HUES64 (cell line): ENCODE data around the gene CTXN1.

Experiments
- H3K27ac ChIP-seq: 2 replicates; pipeline ENCODE4 v1.7.0; 2013; ENCODE audit warnings: low read depth, low read length, inconsistent platforms
- H3K27me3 ChIP-seq: 2 replicates; pipeline ENCODE4 v1.6.1; 2013; ENCODE audit warnings: mild to moderate bottlenecking, low read length; ENCODE audit not compliant: insufficient read depth
- H3K36me3 ChIP-seq: 2 replicates; pipeline ENCODE4 v1.6.1; 2013; ENCODE audit warnings: mild to moderate bottlenecking, low read length; ENCODE audit not compliant: insufficient read depth
- H3K4me1 ChIP-seq: 2 replicates; pipeline ENCODE4 v1.6.1; 2013; ENCODE audit warnings: mild to moderate bottlenecking, low read length, moderate library complexity; ENCODE audit not compliant: insufficient read depth
- H3K4me3 ChIP-seq: 2 replicates; pipeline ENCODE4 v1.5.1; 2013; ENCODE audit warnings: mild to moderate bottlenecking, low read length, moderate library complexity
- H3K9ac ChIP-seq: 2 replicates; pipeline ENCODE4 v1.6.1; 2013; ENCODE audit warnings: mild to moderate bottlenecking, low read depth, low read length
- H3K9me3 ChIP-seq: 2 replicates; pipeline ENCODE4 v1.6.1; 2013; ENCODE audit warnings: low read depth, low read length; ENCODE audit not compliant: insufficient read depth
- WGBS: fragments of 150-250, 120-280 bp; methylation state at CpG from one replicate; pipeline ENCODE4 v1.1.7; 2013; ENCODE audit warnings: missing lambda C conversion rate; 5-methylcytosine and 5-hydroxymethylcytosine counted together

CTXN1 gene

GRCh38 chr19:7903244-7904073 is 22.5 kb downstream of the CTXN1 start, which contains the start of gene MAP2K7:
Gene MAP2K7 (plus strand): TSS chr19:7903877. CDS start chr19:7903945, 68 bp downstream.
- Histone ChIP-seq H3K4me3 (peak within 1 kb of the TSS; percentile 92), H3K36me3 (peaks cover 6% of the 10 kb centered on the region; the same call in 1 of the 2 replicates), H3K27me3 (no peaks in the 10 kb centered on the region), H3K27ac (peak within 1 kb of the TSS; percentile 88), H3K9me3 (no peaks in the 10 kb centered on the region), H3K9ac (peak within 1 kb of the TSS; percentile 88), H3K4me1 (peaks cover 4% of the 10 kb centered on the region; the same call in 1 of the 2 replicates)
- WGBS = under 1% methylated on average over 89 of the region's 89 CpGs

- WGBS = 53% methylated on average over 20 of the region's 20 CpGs
- peak overlapping the region; percentile 72 for H3K4me3 ChIP-seq
- no peaks in the 10 kb centered on the region for H3K9me3 ChIP-seq
- H3K27ac ChIP-seq = peak overlapping the region; percentile 88
- no peaks in the 10 kb centered on the region for H3K27me3 ChIP-seq
- H3K4me1 ChIP-seq = peaks cover 4% of the 10 kb centered on the region; the same call in 1 of the 2 replicates
- H3K36me3 ChIP-seq = peaks cover 6% of the 10 kb centered on the region; the same call in 1 of the 2 replicates
- H3K9ac ChIP-seq = peak overlapping the region; percentile 88
These were observed 23.1 kb downstream of the CTXN1 start for GRCh38 chr19:7902796-7903243.

GRCh38 chr19:7901337-7901736 is 24.6 kb downstream of the CTXN1 start:
- H3K4me3 ChIP-seq = no peak overlapping the region
- H3K9ac ChIP-seq = no peak overlapping the region
- peaks cover 4% of the 10 kb centered on the region; the same call in 1 of the 2 replicates for H3K36me3 ChIP-seq
- H3K9me3 ChIP-seq = no peaks in the 10 kb centered on the region
- H3K27ac ChIP-seq = no peak overlapping the region
- WGBS = 88% methylated on average over 6 of the region's 7 CpGs
- no peaks in the 10 kb centered on the region for H3K27me3 ChIP-seq
- peaks cover 4% of the 10 kb centered on the region; the same call in 1 of the 2 replicates for H3K4me1 ChIP-seq

GRCh38 chr19:7900931-7901330 is 25.0 kb downstream of the CTXN1 start:
- H3K4me1 ChIP-seq = peaks cover 4% of the 10 kb centered on the region; the same call in 1 of the 2 replicates
- no peaks in the 10 kb centered on the region for H3K9me3 ChIP-seq
- no peak overlapping the region for H3K27ac ChIP-seq
- peaks cover under 1% of the 10 kb centered on the region; the same call in 1 of the 2 replicates for H3K36me3 ChIP-seq
- H3K9ac ChIP-seq = no peak overlapping the region
- H3K4me3 ChIP-seq = no peak overlapping the region
- no peaks in the 10 kb centered on the region for H3K27me3 ChIP-seq
- WGBS = 89% methylated on average over 3 of the region's 3 CpGs

GRCh38 chr19:7900401-7900870 is 25.5 kb downstream of the CTXN1 start:
- Histone ChIP-seq H3K9me3 (no peaks in the 10 kb centered on the region), H3K4me3 (no peak overlapping the region), H3K27me3 (no peaks in the 10 kb centered on the region), H3K36me3 (no peaks in the 10 kb centered on the region), H3K9ac (no peak overlapping the region), H3K4me1 (peaks cover 4% of the 10 kb centered on the region; the same call in 1 of the 2 replicates), H3K27ac (no peak overlapping the region)
- 90% methylated on average over 21 of the region's 21 CpGs for WGBS

- WGBS = 94% methylated on average over 34 of the region's 34 CpGs
These were observed 26.1 kb downstream of the CTXN1 start for GRCh38 chr19:7899751-7900378.

GRCh38 chr19:7898967-7899366 is 27.0 kb downstream of the CTXN1 start:
- Histone ChIP-seq H3K4me3 (no peak overlapping the region), H3K27me3 (no peaks in the 10 kb centered on the region), H3K4me1 (peaks cover 4% of the 10 kb centered on the region; the same call in 1 of the 2 replicates), H3K9me3 (no peaks in the 10 kb centered on the region), H3K9ac (no peak overlapping the region), H3K36me3 (no peaks in the 10 kb centered on the region), H3K27ac (no peak overlapping the region)
- 96% methylated on average over 16 of the region's 16 CpGs for WGBS

More at GRCh38 chr19:7899751-7900378, 26.1 kb downstream of the CTXN1 start:
- Histone ChIP-seq H3K27ac (no peak overlapping the region), H3K9me3 (no peaks in the 10 kb centered on the region), H3K9ac (no peak overlapping the region), H3K36me3 (no peaks in the 10 kb centered on the region), H3K4me1 (peaks cover 4% of the 10 kb centered on the region; the same call in 1 of the 2 replicates), H3K4me3 (no peak overlapping the region), H3K27me3 (no peaks in the 10 kb centered on the region)

- 93% methylated on average over 11 of the region's 11 CpGs for WGBS
These were observed 28.6 kb downstream of the CTXN1 start for GRCh38 chr19:7897292-7897691.

GRCh38 chr19:7895565-7895964 is 30.4 kb downstream of the CTXN1 start:
- 93% methylated on average over 13 of the region's 13 CpGs for WGBS

More at GRCh38 chr19:7897292-7897691, 28.6 kb downstream of the CTXN1 start:
- H3K9me3 ChIP-seq = no peaks in the 10 kb centered on the region
- no peaks in the 10 kb centered on the region for H3K36me3 ChIP-seq
- no peak overlapping the region for H3K4me3 ChIP-seq
- no peaks in the 10 kb centered on the region for H3K4me1 ChIP-seq
- no peak overlapping the region for H3K9ac ChIP-seq
- no peaks in the 10 kb centered on the region for H3K27me3 ChIP-seq
- H3K27ac ChIP-seq = no peak overlapping the region

GRCh38 chr19:7894612-7895309 is 31.2 kb downstream of the CTXN1 start:
- Histone ChIP-seq H3K4me1 (no peaks in the 10 kb centered on the region), H3K27me3 (peaks cover 1% of the 10 kb centered on the region; the same call in 1 of the 2 replicates), H3K4me3 (no peak overlapping the region), H3K36me3 (no peaks in the 10 kb centered on the region), H3K9me3 (no peaks in the 10 kb centered on the region), H3K27ac (no peak overlapping the region), H3K9ac (no peak overlapping the region)
- 77% methylated on average over 18 of the region's 18 CpGs for WGBS

More at GRCh38 chr19:7895565-7895964, 30.4 kb downstream of the CTXN1 start:
- no peaks in the 10 kb centered on the region for H3K9me3 ChIP-seq
- H3K36me3 ChIP-seq = no peaks in the 10 kb centered on the region
- no peak overlapping the region for H3K9ac ChIP-seq
- no peaks in the 10 kb centered on the region; the same call in 1 of the 2 replicates for H3K27me3 ChIP-seq
- no peaks in the 10 kb centered on the region for H3K4me1 ChIP-seq
- H3K4me3 ChIP-seq = no peak overlapping the region
- no peak overlapping the region for H3K27ac ChIP-seq
